WERI-Rb-1 (cell line): Measurements from ENCODE around the gene CMSS1.

Experiments
- DNase-seq: peaks from one replicate; pipeline ENCODE4 v3.0.0-alpha.2; 2020
- H3K27ac ChIP-seq: fragments of 250-450 bp; sonication (Bioruptor Pico); 2 replicates; pipeline ENCODE4 v1.5.1; 2020; ENCODE audit warnings: mild to moderate bottlenecking, moderate library complexity
- H3K27me3 ChIP-seq: fragments of 250-450 bp; sonication (Bioruptor Pico); 2 replicates; pipeline ENCODE4 v1.5.1; 2021; ENCODE audit warnings: mild to moderate bottlenecking, low read depth, moderate library complexity; ENCODE audit not compliant: insufficient read depth, severe bottlenecking
- H3K36me3 ChIP-seq: fragments of 250-450 bp; sonication (Bioruptor Pico); 2 replicates; pipeline ENCODE4 v1.5.1; 2020; ENCODE audit warnings: mild to moderate bottlenecking, moderate library complexity
- H3K4me3 ChIP-seq: 2 replicates; pipeline ENCODE4 v1.5.1; 2011; ENCODE audit warnings: low read depth, mild to moderate bottlenecking, control low read depth, low read length
- H3K9me3 ChIP-seq: fragments of 250-450 bp; sonication (Bioruptor Pico); 2 replicates; pipeline ENCODE4 v1.5.1; 2021; ENCODE audit warnings: mild to moderate bottlenecking, moderate library complexity; ENCODE audit not compliant: severe bottlenecking
- CTCF ChIP-seq: IDR thresholded peaks from 2 replicates; pipeline ENCODE4 v1.5.1; 2011; ENCODE audit warnings: low read depth, mild to moderate bottlenecking, control low read depth, inconsistent platforms, low read length

CMSS1 gene

GRCh38 chr3:99884484-99884883 lies 66.8 kb downstream of the CMSS1 start:
- no peak for DNase-seq
- TF ChIP-seq CTCF, result no peak
- H3K4me3 ChIP-seq, result no peak overlapping the region

GRCh38 chr3:99885085-99885484 lies 67.4 kb downstream of the CMSS1 start:
- no peak for TF ChIP-seq CTCF
- no peaks in the 10 kb centered on the region; the same call in 1 of the 2 replicates for H3K36me3 ChIP-seq
- no peaks in the 10 kb centered on the region for H3K27me3 ChIP-seq
- no peaks in the 10 kb centered on the region for H3K9me3 ChIP-seq
- no peak overlapping the region for H3K4me3 ChIP-seq
- no peak for DNase-seq
- H3K27ac ChIP-seq, result no peak overlapping the region

More at GRCh38 chr3:99884484-99884883, 66.8 kb downstream of the CMSS1 start:
- Histone ChIP-seq H3K27me3 (no peaks in the 10 kb centered on the region), H3K9me3 (no peaks in the 10 kb centered on the region), H3K36me3 (no peaks in the 10 kb centered on the region; the same call in 1 of the 2 replicates), H3K27ac (no peak overlapping the region)

GRCh38 chr3:99885851-99886250 lies 68.2 kb downstream of the CMSS1 start:
- Histone ChIP-seq H3K9me3 (no peaks in the 10 kb centered on the region), H3K27ac (no peak overlapping the region), H3K4me3 (no peak overlapping the region), H3K36me3 (no peaks in the 10 kb centered on the region; the same call in 1 of the 2 replicates), H3K27me3 (no peaks in the 10 kb centered on the region)
- no peak for DNase-seq
- no peak for TF ChIP-seq CTCF

- DNase-seq, result no peak
- H3K27ac ChIP-seq, result no peak overlapping the region
- no peaks in the 10 kb centered on the region for H3K36me3 ChIP-seq
- no peaks in the 10 kb centered on the region for H3K9me3 ChIP-seq
- H3K27me3 ChIP-seq, result no peaks in the 10 kb centered on the region
- no peak for TF ChIP-seq CTCF
- no peak overlapping the region for H3K4me3 ChIP-seq
These were observed 74.1 kb downstream of the CMSS1 start for GRCh38 chr3:99891610-99892285.

GRCh38 chr3:99892332-99892731 lies 74.7 kb downstream of the CMSS1 start:
- TF ChIP-seq CTCF, result no peak
- H3K36me3 ChIP-seq, result no peaks in the 10 kb centered on the region
- H3K27me3 ChIP-seq, result no peaks in the 10 kb centered on the region
- H3K4me3 ChIP-seq, result no peak overlapping the region
- H3K9me3 ChIP-seq, result no peaks in the 10 kb centered on the region
- H3K27ac ChIP-seq, result no peak overlapping the region
- DNase-seq, result no peak
